Thoracic aorta (tissue), 2 donors: Measurements from ENCODE around the gene ANO10. TPM values are rescaled to one million over a fixed set of nuclear protein-coding genes. Genes with fewer than 3 reads are reported as not detected.

Source experiments
- ATAC-seq: fragments of 150-250 bp; one replicate; pipeline ENCODE4 v1.8.0; 2017; ENCODE audit warnings: low read depth; ENCODE audit not compliant: insufficient number of reproducible peaks, low FRiP score
- DNase-seq: peaks from one replicate; pipeline ENCODE4 v3.0.0-alpha.2; 2020; ENCODE audit warnings: low spot score
- H3K27ac ChIP-seq, 2 donors: fragments of 200-600 bp; sonication (generic); 1 replicate in 1 of 2; 2 replicates in 1 of 2; pipeline ENCODE4 v1.5.1; 2016; ENCODE audit warnings: mild to moderate bottlenecking in 2 of 2, moderate library complexity in 2 of 2
- H3K27me3 ChIP-seq: fragments of 200-600 bp; sonication (generic); replicated peaks from 2 replicates; pipeline ENCODE4 v1.6.0; 2016; ENCODE audit warnings: mild to moderate bottlenecking; ENCODE audit not compliant: insufficient read depth
- H3K36me3 ChIP-seq: fragments of 200-600 bp; sonication (generic); one replicate; pipeline ENCODE4 v1.5.1; 2016
- H3K4me1 ChIP-seq, 2 donors: fragments of 200-600 bp; sonication (generic); 1 replicate in 1 of 2; 2 replicates in 1 of 2; pipeline versions ENCODE4 v1.5.1 to v1.6.0; 2016; ENCODE audit warnings: low read depth in 2 of 2, mild to moderate bottlenecking in 1 of 2; ENCODE audit not compliant: control insufficient read depth in 1 of 2
- H3K4me3 ChIP-seq: fragments of 200-600 bp; sonication (generic); 2 replicates; pipeline ENCODE4 v1.5.1; 2016; ENCODE audit warnings: mild to moderate bottlenecking
- H3K9me3 ChIP-seq: fragments of 200-600 bp; sonication (generic); 2 replicates; pipeline ENCODE4 v1.5.1; 2016
- total RNA-seq, 2 donors: library from RNA; depleted of rRNA; stranded (reverse); fragments of >200 nt; gene quantifications; one replicate each; pipeline versions ENCODE4 v1.1.0 to v1.2.3, GENCODE V29; 2016
- TF ChIP-seq, protein P1 (sequence below): fragments of 200-600 bp; sonication (generic); IDR thresholded peaks from one replicate; pipeline ENCODE4 v1.5.1; 2019; ENCODE audit warnings: antibody characterized with exemption

Gene ANO10
- total RNA-seq, 2 donors from 2014 or later = 22.4 to 23.2 TPM

DNA sequence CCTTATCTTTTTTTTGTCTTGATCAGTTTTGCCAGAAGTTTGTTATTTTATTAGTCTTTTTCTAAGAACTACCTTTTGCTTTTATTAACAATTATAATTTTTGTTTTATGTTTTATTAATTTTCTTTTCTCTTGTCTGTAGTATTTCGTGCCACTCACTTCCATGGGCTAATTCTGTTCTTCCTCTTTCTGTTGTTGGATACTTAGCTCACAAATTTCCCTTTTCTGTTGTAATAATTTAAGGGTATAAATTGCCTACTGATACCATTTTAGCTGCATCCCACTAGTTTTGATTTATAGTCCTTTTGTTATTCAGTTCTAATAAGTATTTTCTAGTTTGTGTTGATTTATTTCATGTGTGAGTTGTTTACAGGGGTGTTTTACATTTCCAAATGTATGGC, 286.8 kb downstream of the ANO10 start:
- DNase-seq = no peak
- Histone ChIP-seq H3K36me3 (peaks cover 11% of the 10 kb centered on the region), H3K9me3 (peaks cover 35% of the 10 kb centered on the region), H3K4me3 (no peak overlapping the region), H3K27ac (no peak overlapping the region), H3K27me3 (no peaks in the 10 kb centered on the region), H3K4me1 (no peaks in the 10 kb centered on the region)
- TF ChIP-seq, protein P1, sequence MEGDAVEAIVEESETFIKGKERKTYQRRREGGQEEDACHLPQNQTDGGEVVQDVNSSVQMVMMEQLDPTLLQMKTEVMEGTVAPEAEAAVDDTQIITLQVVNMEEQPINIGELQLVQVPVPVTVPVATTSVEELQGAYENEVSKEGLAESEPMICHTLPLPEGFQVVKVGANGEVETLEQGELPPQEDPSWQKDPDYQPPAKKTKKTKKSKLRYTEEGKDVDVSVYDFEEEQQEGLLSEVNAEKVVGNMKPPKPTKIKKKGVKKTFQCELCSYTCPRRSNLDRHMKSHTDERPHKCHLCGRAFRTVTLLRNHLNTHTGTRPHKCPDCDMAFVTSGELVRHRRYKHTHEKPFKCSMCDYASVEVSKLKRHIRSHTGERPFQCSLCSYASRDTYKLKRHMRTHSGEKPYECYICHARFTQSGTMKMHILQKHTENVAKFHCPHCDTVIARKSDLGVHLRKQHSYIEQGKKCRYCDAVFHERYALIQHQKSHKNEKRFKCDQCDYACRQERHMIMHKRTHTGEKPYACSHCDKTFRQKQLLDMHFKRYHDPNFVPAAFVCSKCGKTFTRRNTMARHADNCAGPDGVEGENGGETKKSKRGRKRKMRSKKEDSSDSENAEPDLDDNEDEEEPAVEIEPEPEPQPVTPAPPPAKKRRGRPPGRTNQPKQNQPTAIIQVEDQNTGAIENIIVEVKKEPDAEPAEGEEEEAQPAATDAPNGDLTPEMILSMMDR = no peak
- ATAC-seq = no peak

DNA sequence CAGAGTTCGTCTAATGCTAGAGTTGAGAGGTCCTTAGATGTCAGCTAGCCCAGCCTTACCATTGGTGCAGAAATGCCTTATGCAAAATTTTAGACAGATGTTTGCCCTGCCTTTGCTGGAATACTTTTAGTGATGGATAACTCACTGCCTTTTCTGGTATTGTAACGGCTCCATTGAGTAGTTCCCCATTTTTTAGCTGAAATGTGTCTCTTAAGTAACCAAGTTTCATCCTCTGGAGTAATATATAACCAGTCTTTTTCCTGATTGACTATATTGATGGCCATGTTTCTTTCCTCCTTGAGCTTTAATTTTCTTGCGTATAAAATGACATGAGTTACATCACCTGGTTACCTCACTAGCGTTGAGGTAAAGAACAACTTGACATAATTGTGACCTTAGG, 290.4 kb downstream of the ANO10 start:
- Histone ChIP-seq H3K36me3 (peaks cover 6% of the 10 kb centered on the region), H3K4me1 (peaks cover 18% of the 10 kb centered on the region in 2 donors), H3K9me3 (peaks cover 13% of the 10 kb centered on the region), H3K4me3 (no peak overlapping the region), H3K27me3 (no peaks in the 10 kb centered on the region), H3K27ac (no peak overlapping the region)
- ATAC-seq (no peak), DNase-seq (no peak)
- TF ChIP-seq, protein P1 = no peak

DNA sequence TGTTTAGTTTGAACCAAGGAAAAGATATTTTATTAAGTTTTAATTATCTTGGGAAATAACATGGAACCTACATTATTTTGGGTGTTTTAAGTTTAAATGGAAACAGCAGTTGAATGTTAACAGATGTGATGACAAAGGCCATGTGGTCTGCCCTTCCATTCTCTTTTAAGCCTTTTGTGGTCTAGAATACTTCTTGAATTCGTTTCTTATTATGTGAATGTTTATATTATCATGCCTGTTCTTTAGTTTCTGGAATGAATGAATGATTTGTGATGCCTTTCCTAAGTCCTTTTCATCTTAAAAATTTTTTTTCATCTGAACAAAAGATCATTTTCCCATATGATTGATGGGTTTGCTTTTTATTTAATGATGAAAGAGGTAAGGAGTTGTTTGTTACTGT, 290.8 kb downstream of the ANO10 start:
- Histone ChIP-seq H3K36me3 (peaks cover 3% of the 10 kb centered on the region), H3K27me3 (no peaks in the 10 kb centered on the region), H3K4me1 (peaks cover 22% of the 10 kb centered on the region in 2 donors), H3K9me3 (peaks cover 9% of the 10 kb centered on the region), H3K4me3 (no peak overlapping the region), H3K27ac (no peak overlapping the region)
- TF ChIP-seq, protein P1 = no peak
- DNase-seq (no peak), ATAC-seq (no peak)

DNA sequence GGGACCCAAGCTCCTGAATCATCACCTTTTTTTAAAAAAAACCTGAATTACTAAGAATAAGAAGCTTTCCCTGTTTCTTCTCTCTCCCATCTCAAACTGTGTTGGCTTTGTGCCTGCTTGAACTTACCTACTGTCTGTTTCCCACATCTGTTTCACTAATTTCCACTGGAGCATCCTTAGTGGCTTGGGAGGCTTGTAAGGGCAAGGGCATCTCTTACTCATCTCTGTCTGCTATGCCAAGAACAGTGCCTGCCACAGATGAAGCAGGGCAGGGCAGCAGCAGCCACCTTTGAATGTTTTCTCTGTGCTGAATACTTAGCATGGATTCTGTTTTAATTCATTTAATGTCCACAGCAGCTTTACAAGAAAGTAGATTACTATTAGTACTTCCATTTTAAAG, 293.2 kb downstream of the ANO10 start:
- DNase-seq (no peak), ATAC-seq (no peak)
- Histone ChIP-seq H3K36me3 (no peaks in the 10 kb centered on the region), H3K27me3 (no peaks in the 10 kb centered on the region), H3K4me1 (peaks cover 27 to 32% of the 10 kb centered on the region in 2 donors), H3K4me3 (no peak overlapping the region), H3K9me3 (no peaks in the 10 kb centered on the region), H3K27ac (no peak overlapping the region)
- TF ChIP-seq, protein P1 = no peak

DNA sequence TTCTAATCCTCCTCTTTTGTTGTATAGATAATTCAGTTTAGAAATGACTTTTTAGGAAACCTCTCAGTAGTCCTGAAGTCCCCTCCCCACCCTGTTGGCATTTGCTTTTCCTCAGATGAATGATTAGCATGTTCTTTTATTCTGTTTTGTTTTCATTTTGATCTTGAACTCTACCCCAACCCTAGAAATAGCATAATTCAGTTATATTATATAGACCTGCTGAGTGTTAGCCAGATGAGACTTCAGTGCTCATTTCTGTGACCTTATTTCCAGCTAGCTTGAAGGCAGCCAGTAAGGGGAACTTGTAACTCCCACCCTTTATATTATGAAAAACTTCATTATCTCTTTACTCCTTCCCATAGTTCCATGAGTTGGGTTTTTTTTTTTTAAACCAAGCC, 294.2 kb downstream of the ANO10 start:
- no peak overlapping the region for H3K4me3 ChIP-seq
- H3K4me1 ChIP-seq = peaks cover 27 to 32% of the 10 kb centered on the region in 2 donors
- TF ChIP-seq, protein P1 = no peak
- H3K9me3 ChIP-seq = no peaks in the 10 kb centered on the region
- no peaks in the 10 kb centered on the region for H3K36me3 ChIP-seq
- no peak for ATAC-seq
- H3K27me3 ChIP-seq = no peaks in the 10 kb centered on the region
- H3K27ac ChIP-seq = peak overlapping the region in 1 of 2 donors; percentile 12
- no peak for DNase-seq
